ENCODE measurements around the gene PRKAR2B. TPM values are rescaled to one million over a fixed set of nuclear protein-coding genes. Genes with fewer than 3 reads are reported as not detected.
A peak's percentile ranks its signal among the peaks of the same experiment; 100 is the strongest.

PRKAR2B gene
- total RNA-seq (10 to 100 TPM in 1 of 2 donors, 1 to 10 TPM in 1; 6.6 to 15.0 TPM), polyA plus RNA-seq (1 to 10 TPM; 3.5 to 4.9 TPM)
- long read RNA-seq, donor 1, transcript PRKAR2B-201 (11 exons, 3,745 nt), result major isoform, 5 of 5 reads
- long read RNA-seq, donor 1, partial matches to known transcripts, result 0 of 5 reads
- long read RNA-seq, donor 1, other reads (novel, unspliced or antisense), result 0 of 5 reads
- long read RNA-seq, donor 2, result 0 reads
- long read RNA-seq, donor 3, partial matches to known transcripts, result 0 of 3 reads
- long read RNA-seq, donor 3, other reads (novel, unspliced or antisense), result 0 of 3 reads
- long read RNA-seq, donor 4, result 0 reads
- long read RNA-seq, donor 5, transcript PRKAR2B-201 (11 exons, 3,745 nt), result major isoform, 5 of 5 reads
- long read RNA-seq, donor 5, partial matches to known transcripts, result 0 of 5 reads
- long read RNA-seq, donor 5, other reads (novel, unspliced or antisense), result 0 of 5 reads

DNA sequence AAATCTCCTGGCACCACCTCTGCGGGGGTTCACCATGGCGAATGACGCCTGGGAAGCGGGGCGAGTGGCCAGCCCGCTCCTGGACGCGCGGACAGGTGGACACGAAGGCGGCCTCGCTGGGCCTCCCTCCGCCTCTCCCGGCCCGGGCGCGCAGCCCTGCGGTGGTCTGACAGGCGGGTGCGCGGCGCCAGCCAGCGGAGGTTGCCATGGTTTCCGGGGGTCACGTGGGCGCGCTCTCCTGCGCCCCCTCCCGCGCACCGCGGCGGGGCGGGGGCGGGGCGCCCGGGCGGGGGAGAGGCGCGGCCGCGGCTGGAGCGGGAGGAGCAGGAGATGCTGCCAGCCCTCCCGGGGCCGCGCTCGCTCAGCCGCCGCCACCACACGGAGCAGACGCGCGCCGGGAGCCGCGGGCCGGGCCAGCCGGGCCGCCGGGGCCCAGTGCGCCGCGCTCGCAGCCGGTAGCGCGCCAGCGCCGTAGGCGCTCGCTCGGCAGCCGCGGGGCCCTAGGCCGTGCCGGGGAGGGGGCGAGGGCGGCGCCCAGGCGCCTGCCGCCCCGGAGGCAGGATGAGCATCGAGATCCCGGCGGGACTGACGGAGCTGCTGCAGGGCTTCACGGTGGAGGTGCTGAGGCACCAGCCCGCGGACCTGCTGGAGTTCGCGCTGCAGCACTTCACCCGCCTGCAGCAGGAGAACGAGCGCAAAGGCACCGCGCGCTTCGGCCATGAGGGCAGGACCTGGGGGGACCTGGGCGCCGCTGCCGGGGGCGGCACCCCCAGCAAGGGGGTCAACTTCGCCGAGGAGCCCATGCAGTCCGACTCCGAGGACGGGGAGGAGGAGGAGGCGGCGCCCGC is at the start of gene PRKAR2B:
Gene PRKAR2B, plus strand, starts transcription at position 359 of the 848 bp plus-strand sequence. Its CDS starts 203 bp downstream, at position 562.
- Histone ChIP-seq H3K27me3 (ENCODE audit: control insufficient read depth in 3 of 3, insufficient read depth in 3 of 3, low read length in 2 of 3) (no peaks in the 10 kb centered on the region), H3K4me1 (ENCODE audit: control insufficient read depth in 5 of 5, insufficient read depth in 5 of 5, low read length in 5 of 5) (peaks cover 0 to 11% (median 5%) of the 10 kb centered on the region in 5 donors), H3K4me3 (peak within 1 kb of the TSS; percentile 51), H3K36me3 (ENCODE audit: control insufficient read depth in 4 of 4, insufficient read depth in 4 of 4, low read length in 4 of 4) (no peaks in the 10 kb centered on the region), H3K27ac (ENCODE audit: low read depth in 1 of 2, low read length in 1 of 2) (peak within 1 kb of the TSS; percentile 51 to 80), H3K9me3 (ENCODE audit: control insufficient read depth in 4 of 4, insufficient read depth in 3 of 4, low read length in 3 of 4) (no peaks in the 10 kb centered on the region), H3K9ac (ENCODE audit: insufficient read depth in 1 of 2, low read length in 2 of 2) (peak within 1 kb of the TSS; percentile 27 to 79)
- TF ChIP-seq, protein P1, sequence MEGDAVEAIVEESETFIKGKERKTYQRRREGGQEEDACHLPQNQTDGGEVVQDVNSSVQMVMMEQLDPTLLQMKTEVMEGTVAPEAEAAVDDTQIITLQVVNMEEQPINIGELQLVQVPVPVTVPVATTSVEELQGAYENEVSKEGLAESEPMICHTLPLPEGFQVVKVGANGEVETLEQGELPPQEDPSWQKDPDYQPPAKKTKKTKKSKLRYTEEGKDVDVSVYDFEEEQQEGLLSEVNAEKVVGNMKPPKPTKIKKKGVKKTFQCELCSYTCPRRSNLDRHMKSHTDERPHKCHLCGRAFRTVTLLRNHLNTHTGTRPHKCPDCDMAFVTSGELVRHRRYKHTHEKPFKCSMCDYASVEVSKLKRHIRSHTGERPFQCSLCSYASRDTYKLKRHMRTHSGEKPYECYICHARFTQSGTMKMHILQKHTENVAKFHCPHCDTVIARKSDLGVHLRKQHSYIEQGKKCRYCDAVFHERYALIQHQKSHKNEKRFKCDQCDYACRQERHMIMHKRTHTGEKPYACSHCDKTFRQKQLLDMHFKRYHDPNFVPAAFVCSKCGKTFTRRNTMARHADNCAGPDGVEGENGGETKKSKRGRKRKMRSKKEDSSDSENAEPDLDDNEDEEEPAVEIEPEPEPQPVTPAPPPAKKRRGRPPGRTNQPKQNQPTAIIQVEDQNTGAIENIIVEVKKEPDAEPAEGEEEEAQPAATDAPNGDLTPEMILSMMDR (IDR thresholded peaks at IDR 0.05; ENCODE audit: control extremely low read depth, extremely low read depth), result no peak
- peak; percentile 93 for ATAC-seq (ENCODE audit: insufficient read depth, low FRiP score)
- WGBS, 2 donors, result 0 to 1% methylated on average over 70 to 110 of the region's 110 CpGs
- DNase-seq, result peak; percentile 90 to 94 (median 92)

DNA sequence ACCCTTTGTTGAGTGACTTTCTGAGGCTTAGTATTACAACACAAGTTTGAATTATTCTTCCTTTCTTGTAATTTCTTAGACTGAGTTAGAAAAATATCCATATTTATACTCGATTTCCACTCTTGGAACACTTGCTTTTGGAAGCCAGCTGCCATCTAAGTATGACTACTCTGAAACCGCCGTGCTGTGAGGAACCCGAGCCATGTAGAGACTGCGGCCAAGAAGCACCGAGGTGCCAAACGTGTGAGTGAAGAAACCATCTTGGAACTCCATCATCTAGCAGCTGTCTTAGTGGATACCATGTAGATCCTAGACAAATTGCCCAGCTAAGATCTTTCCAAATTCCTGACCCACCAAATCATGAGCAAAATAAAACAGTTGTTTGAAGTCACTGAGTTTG is 49.7 kb upstream of the PRKAR2B start:
- ATAC-seq (ENCODE audit: insufficient read depth, low FRiP score) (no peak), DNase-seq (no peak)
- TF ChIP-seq, protein P1 (IDR thresholded peaks at IDR 0.05; ENCODE audit: control extremely low read depth, extremely low read depth), result no peak
- Histone ChIP-seq H3K36me3 (ENCODE audit: control insufficient read depth in 4 of 4, insufficient read depth in 4 of 4, low read length in 4 of 4) (no peaks in the 10 kb centered on the region), H3K27ac (ENCODE audit: low read depth in 1 of 2, low read length in 1 of 2) (no peak overlapping the region), H3K4me3 (no peak overlapping the region), H3K27me3 (ENCODE audit: control insufficient read depth in 3 of 3, insufficient read depth in 3 of 3, low read length in 2 of 3) (no peaks in the 10 kb centered on the region), H3K9ac (ENCODE audit: insufficient read depth in 1 of 2, low read length in 2 of 2) (no peak overlapping the region), H3K9me3 (ENCODE audit: control insufficient read depth in 4 of 4, insufficient read depth in 3 of 4, low read length in 3 of 4) (peaks cover 0 to 2% (median 0%) of the 10 kb centered on the region in 4 donors), H3K4me1 (ENCODE audit: control insufficient read depth in 5 of 5, insufficient read depth in 5 of 5, low read length in 5 of 5) (no peaks in the 10 kb centered on the region)
- 94 to 95% methylated on average over 7 of the region's 7 CpGs for WGBS, 2 donors

GRCh38 chr7:106997487-106998271 is 46.8 kb upstream of the PRKAR2B start:
- H3K27ac ChIP-seq (ENCODE audit: low read depth in 1 of 2, low read length in 1 of 2), result no peak overlapping the region
- no peaks in the 10 kb centered on the region for H3K36me3 ChIP-seq (ENCODE audit: control insufficient read depth in 4 of 4, insufficient read depth in 4 of 4, low read length in 4 of 4)
- ATAC-seq (ENCODE audit: insufficient read depth, low FRiP score) (no peak), DNase-seq (no peak)
- 84 to 88% methylated on average over 5 of the region's 5 CpGs for WGBS, 2 donors
- no peak overlapping the region for H3K4me3 ChIP-seq
- no peaks in the 10 kb centered on the region for H3K27me3 ChIP-seq (ENCODE audit: control insufficient read depth in 3 of 3, insufficient read depth in 3 of 3, low read length in 2 of 3)
- no peak overlapping the region for H3K9ac ChIP-seq (ENCODE audit: insufficient read depth in 1 of 2, low read length in 2 of 2)
- H3K9me3 ChIP-seq (ENCODE audit: control insufficient read depth in 4 of 4, insufficient read depth in 3 of 4, low read length in 3 of 4), result no peaks in the 10 kb centered on the region
- TF ChIP-seq, protein P1 (IDR thresholded peaks at IDR 0.05; ENCODE audit: control extremely low read depth, extremely low read depth), result no peak
- H3K4me1 ChIP-seq (ENCODE audit: control insufficient read depth in 5 of 5, insufficient read depth in 5 of 5, low read length in 5 of 5), result no peaks in the 10 kb centered on the region
